Liver (tissue), 9 donors: ENCODE data around the gene KDM5A. TPM values are rescaled to one million over a fixed set of nuclear protein-coding genes. Genes with fewer than 3 reads are reported as not detected.

Source experiments
- DNase-seq: peaks from one replicate; pipeline ENCODE4 v3.0.0-alpha.2; 2017; ENCODE audit warnings: low spot score
- H3K27ac ChIP-seq, 2 donors: one replicate each; pipeline ENCODE4 v1.7.0; 2013; ENCODE audit warnings: inconsistent platforms in 2 of 2, low read length in 2 of 2, control low read depth in 1 of 2, low read depth in 1 of 2, mild to moderate bottlenecking in 1 of 2
- H3K27me3 ChIP-seq, 4 donors: one replicate each; pipeline versions ENCODE4 v1.6.1 to v1.7.0; 2013; ENCODE audit warnings: low read length in 3 of 4, inconsistent platforms in 1 of 4, mild to moderate bottlenecking in 1 of 4, moderate library complexity in 1 of 4; ENCODE audit not compliant: control insufficient read depth in 4 of 4, insufficient read depth in 4 of 4
- H3K36me3 ChIP-seq, 4 donors: one replicate each; pipeline versions ENCODE4 v1.6.1 to v1.7.0; 2013; ENCODE audit warnings: low read length in 3 of 4, mild to moderate bottlenecking in 3 of 4, low read depth in 1 of 4, moderate library complexity in 1 of 4; ENCODE audit not compliant: control insufficient read depth in 4 of 4, insufficient read depth in 3 of 4
- H3K4me1 ChIP-seq, 4 donors: one replicate each; pipeline versions ENCODE4 v1.6.1 to v1.7.0; 2013; ENCODE audit warnings: low read length in 3 of 4, mild to moderate bottlenecking in 3 of 4, moderate library complexity in 1 of 4; ENCODE audit not compliant: control insufficient read depth in 4 of 4, insufficient read depth in 4 of 4
- H3K4me3 ChIP-seq, 3 donors: one replicate each; pipeline versions ENCODE4 v1.6.1 to v1.7.0; 2013; ENCODE audit warnings: low read length in 3 of 3, control low read depth in 1 of 3, low read depth in 1 of 3, mild to moderate bottlenecking in 1 of 3
- H3K9ac ChIP-seq, 2 donors: one replicate each; pipeline ENCODE4 v1.7.0; 2013; ENCODE audit warnings: low read length in 2 of 2, mild to moderate bottlenecking in 2 of 2, moderate library complexity in 2 of 2, control low read depth in 1 of 2, low read depth in 1 of 2
- H3K9me3 ChIP-seq, 4 donors: one replicate each; pipeline versions ENCODE4 v1.6.1 to v1.7.0; 2013; ENCODE audit warnings: low read length in 3 of 4; ENCODE audit not compliant: control insufficient read depth in 4 of 4
- EGR1 ChIP-seq, 2 donors: IDR thresholded peaks; 2 replicates each; pipeline ENCODE4 v1.6.1; 2016 to 2018; ENCODE audit warnings: antibody characterized with exemption in 2 of 2, low read depth in 2 of 2
- FOXA1 ChIP-seq: IDR thresholded peaks from 2 replicates; pipeline ENCODE4 v1.6.1; 2016; ENCODE audit warnings: antibody characterized with exemption
- FOXA2 ChIP-seq: IDR thresholded peaks from 2 replicates; pipeline ENCODE4 v1.6.1; 2016; ENCODE audit warnings: antibody characterized with exemption
- HNF4A ChIP-seq, 2 donors: conservative IDR thresholded peaks; 2 replicates each; pipeline ENCODE4 v1.6.1; 2016; ENCODE audit warnings: antibody characterized with exemption in 2 of 2, mild to moderate bottlenecking in 2 of 2
- HNF4G ChIP-seq: IDR thresholded peaks from 2 replicates; pipeline ENCODE4 v1.6.1; 2016; ENCODE audit warnings: antibody characterized with exemption
- JUND ChIP-seq, 2 donors: IDR thresholded peaks; 2 replicates each; pipeline ENCODE4 v1.6.1; 2016; ENCODE audit warnings: antibody characterized with exemption in 2 of 2
- NR2F2 ChIP-seq: IDR thresholded peaks from 2 replicates; pipeline ENCODE4 v1.6.1; 2016; ENCODE audit warnings: antibody characterized with exemption
- RAD21 ChIP-seq, 2 donors: IDR thresholded peaks; 2 replicates each; pipeline ENCODE4 v1.6.1; 2016; ENCODE audit warnings: antibody characterized with exemption in 2 of 2, mild to moderate bottlenecking in 2 of 2
- WGBS: extraction: QIAGEN DNeasy Blood & Tissue Kit; methylation state at CpG from one replicate; pipeline ENCODE4 v1.1.7; 2013; 5-methylcytosine and 5-hydroxymethylcytosine counted together
- polyA plus RNA-seq, 2 donors: library from polyadenylated mRNA; stranded (reverse) in 1 of 2; unstranded in 1 of 2; fragments of 200-250 nt in 1 of 2; fragments of >200 nt in 1 of 2; fragmentation: Nextera tagmentation in 1 of 2; extraction: Ambion mirVana in 1 of 2; gene quantifications; one replicate each; pipeline versions ENCODE4 v1.2.1 to v1.2.3, GENCODE V29; 2013 to 2015
- total RNA-seq, 2 donors: library from RNA; depleted of rRNA; stranded (reverse); fragments of >200 nt; gene quantifications; one replicate each; pipeline ENCODE4 v1.2.3, GENCODE V29; 2014
- TF ChIP-seq, protein P1 (sequence below): fragments of 150-350 bp; IDR thresholded peaks from 2 replicates; pipeline ENCODE4 v1.5.1; 2017; ENCODE audit warnings: improper control_type of control experiment, low read depth, low read length; ENCODE audit not compliant: missing input control
- TF ChIP-seq, protein P2 (sequence below): IDR thresholded peaks from 2 replicates; pipeline ENCODE4 v1.6.1; 2016; ENCODE audit warnings: antibody characterized with exemption
- TF ChIP-seq, protein P3 (sequence below): IDR thresholded peaks from 2 replicates; pipeline ENCODE4 v1.6.1; 2016; ENCODE audit warnings: antibody characterized with exemption
- TF ChIP-seq, protein P4 (sequence below): IDR thresholded peaks from 2 replicates; pipeline ENCODE4 v1.6.1; 2016; ENCODE audit warnings: antibody characterized with exemption
- TF ChIP-seq, protein P5 (sequence below): IDR thresholded peaks from 2 replicates; pipeline ENCODE4 v1.6.1; 2016; ENCODE audit warnings: antibody characterized with exemption, mild to moderate bottlenecking
- donor health status: healthy.
- donor health status: healthy.
- donor health status: healthy.
- donor health status: healthy.
- donor health status: healthy.

Gene KDM5A
- total and polyA plus RNA-seq, 4 donors: 7.2 to 33.7 (median 23.6) TPM

DNA sequence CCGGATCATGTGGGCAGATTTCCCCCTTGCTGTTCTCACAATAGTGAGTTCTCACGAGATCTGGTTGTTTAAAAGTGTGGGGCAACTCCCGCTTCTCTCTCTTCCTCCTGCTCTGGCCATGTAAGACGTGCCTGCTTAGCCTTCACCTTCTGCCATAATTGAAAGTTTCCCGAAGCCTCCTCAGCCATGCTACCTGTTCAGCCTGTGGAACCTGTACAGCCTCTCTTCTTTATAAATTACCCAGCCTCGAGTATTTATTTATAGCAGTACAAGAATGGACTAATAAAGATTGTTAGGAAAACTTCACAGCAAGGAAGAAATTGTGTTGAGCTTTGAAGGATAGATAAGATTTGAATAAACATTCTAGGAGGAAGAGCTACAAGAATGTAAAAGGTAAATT lies 52.1 kb downstream of the KDM5A start:
- no peak for TF ChIP-seq NR2F2
- no peak for TF ChIP-seq RAD21 (IDR thresholded peaks at IDR 0.05)
- WGBS: 97% methylated on average over 6 of the region's 6 CpGs
- peaks cover 6 to 26% (median 17%) of the 10 kb centered on the region in 4 donors for H3K36me3 ChIP-seq
- H3K27ac ChIP-seq: no peak overlapping the region
- H3K9me3 ChIP-seq: no peaks in the 10 kb centered on the region
- H3K27me3 ChIP-seq: no peaks in the 10 kb centered on the region
- H3K4me1 ChIP-seq: peaks cover 2 to 23% (median 18%) of the 10 kb centered on the region in 4 donors
- no peak overlapping the region for H3K9ac ChIP-seq
- H3K4me3 ChIP-seq: no peak overlapping the region
- no peak for DNase-seq

DNA sequence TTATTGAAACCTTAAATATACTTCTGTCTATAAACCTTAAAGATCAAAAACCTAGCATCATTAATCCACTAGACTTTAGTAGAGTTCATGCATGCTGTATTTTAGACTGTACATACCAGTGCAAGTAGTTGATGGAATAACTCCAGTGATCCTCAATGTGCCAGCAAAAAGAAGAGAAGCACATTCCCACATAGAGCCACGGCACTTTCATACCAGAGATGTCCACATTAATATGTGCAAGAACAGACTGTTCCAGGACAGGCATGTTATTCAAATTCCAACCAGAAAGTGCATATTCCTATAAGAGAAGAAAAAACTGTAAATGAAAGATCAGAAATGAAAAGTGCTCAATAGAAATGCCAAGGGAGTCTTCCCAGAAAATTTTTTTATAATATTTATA lies 55.0 kb downstream of the KDM5A start:
- TF ChIP-seq JUND (IDR thresholded peaks at IDR 0.05) (no peak), EGR1 (IDR thresholded peaks at IDR 0.05; ENCODE audit: low read depth in 2 of 2) (no peak), FOXA1 (no peak), HNF4G (no peak), FOXA2 (no peak)
- TF ChIP-seq, protein P1, sequence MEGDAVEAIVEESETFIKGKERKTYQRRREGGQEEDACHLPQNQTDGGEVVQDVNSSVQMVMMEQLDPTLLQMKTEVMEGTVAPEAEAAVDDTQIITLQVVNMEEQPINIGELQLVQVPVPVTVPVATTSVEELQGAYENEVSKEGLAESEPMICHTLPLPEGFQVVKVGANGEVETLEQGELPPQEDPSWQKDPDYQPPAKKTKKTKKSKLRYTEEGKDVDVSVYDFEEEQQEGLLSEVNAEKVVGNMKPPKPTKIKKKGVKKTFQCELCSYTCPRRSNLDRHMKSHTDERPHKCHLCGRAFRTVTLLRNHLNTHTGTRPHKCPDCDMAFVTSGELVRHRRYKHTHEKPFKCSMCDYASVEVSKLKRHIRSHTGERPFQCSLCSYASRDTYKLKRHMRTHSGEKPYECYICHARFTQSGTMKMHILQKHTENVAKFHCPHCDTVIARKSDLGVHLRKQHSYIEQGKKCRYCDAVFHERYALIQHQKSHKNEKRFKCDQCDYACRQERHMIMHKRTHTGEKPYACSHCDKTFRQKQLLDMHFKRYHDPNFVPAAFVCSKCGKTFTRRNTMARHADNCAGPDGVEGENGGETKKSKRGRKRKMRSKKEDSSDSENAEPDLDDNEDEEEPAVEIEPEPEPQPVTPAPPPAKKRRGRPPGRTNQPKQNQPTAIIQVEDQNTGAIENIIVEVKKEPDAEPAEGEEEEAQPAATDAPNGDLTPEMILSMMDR: no peak
- Histone ChIP-seq H3K4me1 (peaks cover 0 to 12% (median 9%) of the 10 kb centered on the region in 4 donors), H3K27ac (no peak overlapping the region), H3K9ac (no peak overlapping the region), H3K9me3 (no peaks in the 10 kb centered on the region), H3K36me3 (peaks cover 8 to 35% (median 24%) of the 10 kb centered on the region in 4 donors), H3K27me3 (no peaks in the 10 kb centered on the region), H3K4me3 (no peak overlapping the region)
- 97% methylated on average over 1 of the region's 1 CpG for WGBS
- no peak for DNase-seq

DNA sequence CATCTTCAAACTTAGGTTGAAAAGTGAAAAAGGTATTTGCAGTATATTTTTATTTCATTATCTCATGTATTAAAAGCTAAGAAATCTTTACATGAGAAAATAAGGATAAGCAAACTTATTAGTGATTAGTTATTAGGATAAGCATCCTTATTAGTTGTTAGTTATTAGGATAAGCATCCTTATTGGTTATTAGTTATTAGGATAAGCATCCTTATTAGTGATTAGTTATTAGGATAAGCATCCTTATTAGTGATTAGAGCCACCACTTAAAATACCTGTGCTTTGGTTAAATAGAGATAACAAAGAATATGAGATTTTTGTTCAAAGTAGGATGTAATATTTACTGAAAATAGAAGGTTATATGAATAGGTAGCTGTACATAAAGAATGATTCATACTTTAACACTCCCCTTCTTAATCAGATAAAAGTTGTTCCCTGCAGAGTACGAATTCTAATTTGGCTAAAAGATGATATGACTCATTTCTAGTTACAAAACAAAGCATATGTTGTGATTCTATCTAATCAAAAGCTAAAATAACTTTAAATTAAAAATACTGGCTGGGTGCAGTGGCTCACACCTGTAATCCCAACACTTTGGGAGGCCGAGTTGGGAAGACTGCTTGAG lies 56.4 kb downstream of the KDM5A start:
- Histone ChIP-seq H3K4me1 (peaks cover 0 to 1% (median 0%) of the 10 kb centered on the region in 4 donors), H3K36me3 (peaks cover 8 to 41% (median 30%) of the 10 kb centered on the region in 4 donors), H3K4me3 (no peak overlapping the region), H3K27ac (no peak overlapping the region), H3K9me3 (no peaks in the 10 kb centered on the region), H3K9ac (no peak overlapping the region), H3K27me3 (no peaks in the 10 kb centered on the region)
- no peak for DNase-seq
- 91% methylated on average over 2 of the region's 2 CpGs for WGBS
- TF ChIP-seq HNF4A (conservative IDR thresholded peaks at IDR 0.05): no peak

DNA sequence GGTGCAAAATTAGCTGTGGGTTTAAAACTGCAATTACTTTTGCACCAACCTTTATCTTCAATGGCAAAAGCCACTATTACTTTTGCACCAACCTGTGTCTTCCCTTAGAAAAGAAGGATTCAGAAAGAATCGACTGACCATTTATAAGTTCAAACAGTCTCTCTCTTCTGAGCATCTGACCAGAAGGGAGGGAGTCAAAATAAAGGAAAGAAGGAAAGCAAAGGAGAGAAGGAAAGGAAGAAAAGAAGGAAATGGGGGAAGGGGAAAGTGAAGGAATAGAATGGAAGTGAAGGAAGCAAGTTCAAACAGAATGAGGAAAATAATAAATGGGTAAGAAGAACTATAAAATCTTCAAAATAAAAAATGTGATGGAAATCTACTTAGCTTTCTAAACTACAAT lies 57.8 kb downstream of the KDM5A start:
- H3K36me3 ChIP-seq: peaks cover 5 to 42% (median 30%) of the 10 kb centered on the region in 4 donors
- no peaks in the 10 kb centered on the region for H3K27me3 ChIP-seq
- H3K9me3 ChIP-seq: no peaks in the 10 kb centered on the region
- H3K27ac ChIP-seq: no peak overlapping the region
- no peak overlapping the region for H3K4me3 ChIP-seq
- DNase-seq: no peak
- 98% methylated on average over 1 of the region's 1 CpG for WGBS
- peaks cover 2 to 4% (median 3%) of the 10 kb centered on the region in 4 donors for H3K4me1 ChIP-seq
- no peak overlapping the region for H3K9ac ChIP-seq
- TF ChIP-seq, protein P1: no peak
- TF ChIP-seq, protein P2, sequence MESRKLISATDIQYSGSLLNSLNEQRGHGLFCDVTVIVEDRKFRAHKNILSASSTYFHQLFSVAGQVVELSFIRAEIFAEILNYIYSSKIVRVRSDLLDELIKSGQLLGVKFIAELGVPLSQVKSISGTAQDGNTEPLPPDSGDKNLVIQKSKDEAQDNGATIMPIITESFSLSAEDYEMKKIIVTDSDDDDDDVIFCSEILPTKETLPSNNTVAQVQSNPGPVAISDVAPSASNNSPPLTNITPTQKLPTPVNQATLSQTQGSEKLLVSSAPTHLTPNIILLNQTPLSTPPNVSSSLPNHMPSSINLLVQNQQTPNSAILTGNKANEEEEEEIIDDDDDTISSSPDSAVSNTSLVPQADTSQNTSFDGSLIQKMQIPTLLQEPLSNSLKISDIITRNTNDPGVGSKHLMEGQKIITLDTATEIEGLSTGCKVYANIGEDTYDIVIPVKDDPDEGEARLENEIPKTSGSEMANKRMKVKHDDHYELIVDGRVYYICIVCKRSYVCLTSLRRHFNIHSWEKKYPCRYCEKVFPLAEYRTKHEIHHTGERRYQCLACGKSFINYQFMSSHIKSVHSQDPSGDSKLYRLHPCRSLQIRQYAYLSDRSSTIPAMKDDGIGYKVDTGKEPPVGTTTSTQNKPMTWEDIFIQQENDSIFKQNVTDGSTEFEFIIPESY: no peak
- TF ChIP-seq, protein P3, sequence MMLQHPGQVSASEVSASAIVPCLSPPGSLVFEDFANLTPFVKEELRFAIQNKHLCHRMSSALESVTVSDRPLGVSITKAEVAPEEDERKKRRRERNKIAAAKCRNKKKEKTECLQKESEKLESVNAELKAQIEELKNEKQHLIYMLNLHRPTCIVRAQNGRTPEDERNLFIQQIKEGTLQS: no peak
- TF ChIP-seq, protein P4, sequence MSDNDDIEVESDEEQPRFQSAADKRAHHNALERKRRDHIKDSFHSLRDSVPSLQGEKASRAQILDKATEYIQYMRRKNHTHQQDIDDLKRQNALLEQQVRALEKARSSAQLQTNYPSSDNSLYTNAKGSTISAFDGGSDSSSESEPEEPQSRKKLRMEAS: no peak
- TF ChIP-seq, protein P5, sequence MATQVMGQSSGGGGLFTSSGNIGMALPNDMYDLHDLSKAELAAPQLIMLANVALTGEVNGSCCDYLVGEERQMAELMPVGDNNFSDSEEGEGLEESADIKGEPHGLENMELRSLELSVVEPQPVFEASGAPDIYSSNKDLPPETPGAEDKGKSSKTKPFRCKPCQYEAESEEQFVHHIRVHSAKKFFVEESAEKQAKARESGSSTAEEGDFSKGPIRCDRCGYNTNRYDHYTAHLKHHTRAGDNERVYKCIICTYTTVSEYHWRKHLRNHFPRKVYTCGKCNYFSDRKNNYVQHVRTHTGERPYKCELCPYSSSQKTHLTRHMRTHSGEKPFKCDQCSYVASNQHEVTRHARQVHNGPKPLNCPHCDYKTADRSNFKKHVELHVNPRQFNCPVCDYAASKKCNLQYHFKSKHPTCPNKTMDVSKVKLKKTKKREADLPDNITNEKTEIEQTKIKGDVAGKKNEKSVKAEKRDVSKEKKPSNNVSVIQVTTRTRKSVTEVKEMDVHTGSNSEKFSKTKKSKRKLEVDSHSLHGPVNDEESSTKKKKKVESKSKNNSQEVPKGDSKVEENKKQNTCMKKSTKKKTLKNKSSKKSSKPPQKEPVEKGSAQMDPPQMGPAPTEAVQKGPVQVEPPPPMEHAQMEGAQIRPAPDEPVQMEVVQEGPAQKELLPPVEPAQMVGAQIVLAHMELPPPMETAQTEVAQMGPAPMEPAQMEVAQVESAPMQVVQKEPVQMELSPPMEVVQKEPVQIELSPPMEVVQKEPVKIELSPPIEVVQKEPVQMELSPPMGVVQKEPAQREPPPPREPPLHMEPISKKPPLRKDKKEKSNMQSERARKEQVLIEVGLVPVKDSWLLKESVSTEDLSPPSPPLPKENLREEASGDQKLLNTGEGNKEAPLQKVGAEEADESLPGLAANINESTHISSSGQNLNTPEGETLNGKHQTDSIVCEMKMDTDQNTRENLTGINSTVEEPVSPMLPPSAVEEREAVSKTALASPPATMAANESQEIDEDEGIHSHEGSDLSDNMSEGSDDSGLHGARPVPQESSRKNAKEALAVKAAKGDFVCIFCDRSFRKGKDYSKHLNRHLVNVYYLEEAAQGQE: no peak
